K562 (cell line): ENCODE data around the gene BAMBI. TPM values are rescaled to one million over a fixed set of nuclear protein-coding genes. Genes with fewer than 3 reads are reported as not detected.
A peak's percentile ranks its signal among the peaks of the same experiment; 100 is the strongest.

Source experiments
- AFF4 ChIP-seq: sonication (generic); formaldehyde crosslinking; IDR thresholded peaks from 2 replicates; pipeline ENCODE4 v1.8.0; 2023; ENCODE audit warnings: mild to moderate bottlenecking, missing genetic modification reagents
- CC2D1A ChIP-seq: fragments of 450-650 bp; IDR thresholded peaks from 2 replicates; pipeline ENCODE4 v1.6.1; 2017; ENCODE audit warnings: mild to moderate bottlenecking
- CREB3L1 ChIP-seq: fragments of 450-650 bp; IDR thresholded peaks from 2 replicates; pipeline ENCODE4 v1.6.1; 2014; ENCODE audit warnings: low read depth, mild to moderate bottlenecking, moderate library complexity, borderline replicate concordance
- HMG20A ChIP-seq: fragments of 450-650 bp; formaldehyde crosslinking; conservative IDR thresholded peaks from 2 replicates; pipeline ENCODE4 v1.4.0; 2020; ENCODE audit warnings: mild to moderate bottlenecking, mixed read lengths
- MYNN ChIP-seq, 2 experiments: sonication (generic); formaldehyde crosslinking in 1 of 2; IDR thresholded peaks; 2 replicates each; pipeline versions ENCODE4 v1.5.0 to v1.6.1; 2016 to 2020; ENCODE audit warnings: antibody characterized with exemption in 1 of 2, missing genetic modification reagents in 1 of 2
- NR2F6 ChIP-seq: fragments of 450-650 bp; formaldehyde crosslinking; IDR thresholded peaks from 2 replicates; pipeline ENCODE4 v1.4.0; 2020; ENCODE audit warnings: mild to moderate bottlenecking
- SFPQ ChIP-seq: fragments of 200-400 bp; formaldehyde crosslinking; IDR thresholded peaks from 2 replicates; pipeline ENCODE4 v1.6.1; 2017; ENCODE audit warnings: mild to moderate bottlenecking, low read depth, low read length, moderate library complexity
- ZBTB33 ChIP-seq: sonication (generic); formaldehyde crosslinking; IDR thresholded peaks from 2 replicates; pipeline ENCODE4 v1.8.1; 2023; ENCODE audit warnings: mild to moderate bottlenecking, missing genetic modification reagents
- ZNF75A ChIP-seq: fragments of 450-650 bp; formaldehyde crosslinking; IDR thresholded peaks from 2 replicates; pipeline ENCODE4 v1.4.0; 2020; ENCODE audit warnings: mild to moderate bottlenecking
- ZNF780A ChIP-seq: fragments of 250-450 bp; sonication (Bioruptor Pico); IDR thresholded peaks from 2 replicates; pipeline ENCODE4 v1.5.0; 2021; ENCODE audit warnings: mild to moderate bottlenecking
- polyA plus RNA-seq, 8 experiments: library from polyadenylated mRNA; depleted of rRNA in 4 of 8; stranded (reverse) in 5 of 8; unstranded in 3 of 8; fragments of >200 nt; fragmentation: Nextera tagmentation in 2 of 8; fragmentation: Illumina TruSeq in 1 of 8; extraction: Ambion mirVana in 2 of 8; extraction: Trizol in 1 of 8; gene quantifications; 2 replicates each; pipeline versions ENCODE4 v1.2.1 to v1.2.3, GENCODE V29; 2011 to 2014; ENCODE audit warnings: inconsistent platforms in 1 of 8, missing spikeins in 1 of 8
- total RNA-seq, 7 experiments: library from RNA; depleted of rRNA in 6 of 7; stranded (reverse); fragments of >200 nt in 6 of 7; fragmentation: Illumina TruSeq in 2 of 7; extraction: Trizol in 2 of 7; gene quantifications; 2 replicates each; pipeline versions ENCODE4 v1.2.1 to v1.2.3, GENCODE V29; 2011 to 2021; ENCODE audit warnings: low replicate concordance in 1 of 7
- TF ChIP-seq, protein P1 (sequence below): IDR thresholded peaks from 2 replicates; pipeline ENCODE4 v1.6.1; 2011; ENCODE audit warnings: borderline replicate concordance, low read depth, mild to moderate bottlenecking, moderate library complexity, low read length; ENCODE audit not compliant: insufficient read depth, poor library complexity, severe bottlenecking
- TF ChIP-seq, protein P2 (sequence below): sonication (generic); formaldehyde crosslinking; IDR thresholded peaks from 2 replicates; pipeline ENCODE4 v1.8.1; 2023; ENCODE audit warnings: mild to moderate bottlenecking, missing genetic modification reagents

BAMBI gene
- total and polyA plus RNA-seq, 9 of the 15 experiments (the other 6 are each of a cell fraction or from before 2014, with no cell fraction given) = 2.0 to 21.8 (median 13.5) TPM

DNA sequence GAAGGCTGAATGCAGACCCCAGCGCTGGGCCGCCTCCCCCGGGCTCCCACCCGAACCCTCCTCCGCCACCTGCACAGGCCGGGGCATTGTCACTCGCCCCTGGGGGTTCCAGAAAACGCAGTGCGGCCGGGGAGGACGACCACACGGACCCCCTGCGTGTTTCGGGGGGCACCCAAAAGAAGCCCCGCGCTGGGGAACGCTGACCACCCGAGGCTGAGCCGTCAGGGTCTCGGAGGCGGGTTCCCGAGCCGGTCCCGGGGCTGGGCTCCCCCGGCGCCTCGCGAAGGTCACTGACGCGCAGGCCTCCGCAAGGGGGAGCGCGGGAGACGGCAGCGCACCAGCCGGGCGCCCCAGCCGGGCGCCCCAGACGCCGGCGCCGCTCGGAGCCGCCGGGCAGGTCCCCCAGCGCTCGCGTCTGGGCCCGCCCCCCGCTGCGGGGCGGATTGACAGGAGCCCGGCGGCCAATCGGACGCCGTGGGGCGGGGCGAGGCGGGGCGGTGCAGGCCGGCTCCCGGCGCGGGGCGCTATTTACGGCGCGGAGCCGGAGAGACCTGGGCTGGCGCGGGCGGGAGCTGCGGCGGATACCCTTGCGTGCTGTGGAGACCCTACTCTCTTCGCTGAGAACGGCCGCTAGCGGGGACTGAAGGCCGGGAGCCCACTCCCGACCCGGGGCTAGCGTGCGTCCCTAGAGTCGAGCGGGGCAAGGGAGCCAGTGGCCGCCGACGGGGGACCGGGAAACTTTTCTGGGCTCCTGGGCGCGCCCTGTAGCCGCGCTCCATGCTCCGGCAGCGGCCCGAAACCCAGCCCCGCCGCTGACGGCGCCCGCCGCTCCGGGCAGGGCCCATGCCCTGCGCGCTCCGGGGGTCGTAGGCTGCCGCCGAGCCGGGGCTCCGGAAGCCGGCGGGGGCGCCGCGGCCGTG, at the start of gene BAMBI (continued):
- no peak; the same call in 1 of the 2 replicates for TF ChIP-seq AFF4 (CRISPR knock-in tag)
- peak; percentile 84; the same call in 1 of the 2 replicates for TF ChIP-seq ZBTB33 (CRISPR knock-in tag)
- TF ChIP-seq, protein P1, sequence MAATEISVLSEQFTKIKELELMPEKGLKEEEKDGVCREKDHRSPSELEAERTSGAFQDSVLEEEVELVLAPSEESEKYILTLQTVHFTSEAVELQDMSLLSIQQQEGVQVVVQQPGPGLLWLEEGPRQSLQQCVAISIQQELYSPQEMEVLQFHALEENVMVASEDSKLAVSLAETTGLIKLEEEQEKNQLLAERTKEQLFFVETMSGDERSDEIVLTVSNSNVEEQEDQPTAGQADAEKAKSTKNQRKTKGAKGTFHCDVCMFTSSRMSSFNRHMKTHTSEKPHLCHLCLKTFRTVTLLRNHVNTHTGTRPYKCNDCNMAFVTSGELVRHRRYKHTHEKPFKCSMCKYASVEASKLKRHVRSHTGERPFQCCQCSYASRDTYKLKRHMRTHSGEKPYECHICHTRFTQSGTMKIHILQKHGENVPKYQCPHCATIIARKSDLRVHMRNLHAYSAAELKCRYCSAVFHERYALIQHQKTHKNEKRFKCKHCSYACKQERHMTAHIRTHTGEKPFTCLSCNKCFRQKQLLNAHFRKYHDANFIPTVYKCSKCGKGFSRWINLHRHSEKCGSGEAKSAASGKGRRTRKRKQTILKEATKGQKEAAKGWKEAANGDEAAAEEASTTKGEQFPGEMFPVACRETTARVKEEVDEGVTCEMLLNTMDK = peak; percentile 75
- TF ChIP-seq MYNN (IDR thresholded peaks at IDR 0.05) = no peak
- TF ChIP-seq MYNN (CRISPR knock-in tag; IDR thresholded peaks at IDR 0.05) = no peak
- no peak for TF ChIP-seq ZNF780A
- TF ChIP-seq CREB3L1 = no peak
- TF ChIP-seq ZNF75A (CRISPR knock-in tag) = no peak
- TF ChIP-seq SFPQ = no peak
- TF ChIP-seq HMG20A (CRISPR knock-in tag) = no peak
- TF ChIP-seq, protein P2, sequence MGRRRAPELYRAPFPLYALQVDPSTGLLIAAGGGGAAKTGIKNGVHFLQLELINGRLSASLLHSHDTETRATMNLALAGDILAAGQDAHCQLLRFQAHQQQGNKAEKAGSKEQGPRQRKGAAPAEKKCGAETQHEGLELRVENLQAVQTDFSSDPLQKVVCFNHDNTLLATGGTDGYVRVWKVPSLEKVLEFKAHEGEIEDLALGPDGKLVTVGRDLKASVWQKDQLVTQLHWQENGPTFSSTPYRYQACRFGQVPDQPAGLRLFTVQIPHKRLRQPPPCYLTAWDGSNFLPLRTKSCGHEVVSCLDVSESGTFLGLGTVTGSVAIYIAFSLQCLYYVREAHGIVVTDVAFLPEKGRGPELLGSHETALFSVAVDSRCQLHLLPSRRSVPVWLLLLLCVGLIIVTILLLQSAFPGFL (CRISPR knock-in tag) = no peak
- TF ChIP-seq NR2F6 (CRISPR knock-in tag) = no peak
- no peak for TF ChIP-seq CC2D1A
